NCI-H2171 treated with DMSO at 0.1 percent for 48 hours (cell line): Measurements from ENCODE around the gene CYP46A1.
"Not testable (repeated sequence)": the region's sequence is repeated elsewhere in the genome, so short reads cannot be mapped to it uniquely, and the experiment has no call there.

Source experiments
- DNase-seq: peaks from one replicate; lab custom pipeline; 2025; lab: John Stamatoyannopoulos, UW

CYP46A1 gene

DNA sequence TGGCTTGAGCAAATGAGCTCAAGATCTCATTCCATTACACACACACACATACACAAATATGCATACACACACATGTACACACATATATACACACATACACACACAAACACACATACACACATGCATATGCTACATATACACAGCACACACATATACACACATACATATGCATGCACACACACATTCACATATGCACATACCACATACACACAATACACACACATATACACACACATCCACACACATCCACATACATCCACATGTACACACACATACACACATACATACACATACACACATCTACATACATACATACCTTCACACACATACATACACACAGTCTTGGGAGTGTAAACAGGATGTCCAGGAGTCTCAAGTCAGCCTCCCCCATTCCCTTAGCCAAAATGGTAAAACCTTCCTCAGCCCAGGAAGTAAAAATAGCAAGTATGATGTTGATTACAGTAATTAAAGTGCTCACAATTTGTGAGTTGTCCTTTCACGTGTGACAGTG is 26.4 kb upstream of the CYP46A1 start:
- no peak for DNase-seq

GRCh38 chr14:99658218-99658845 is 25.8 kb upstream of the CYP46A1 start:
- no peak for DNase-seq

DNA sequence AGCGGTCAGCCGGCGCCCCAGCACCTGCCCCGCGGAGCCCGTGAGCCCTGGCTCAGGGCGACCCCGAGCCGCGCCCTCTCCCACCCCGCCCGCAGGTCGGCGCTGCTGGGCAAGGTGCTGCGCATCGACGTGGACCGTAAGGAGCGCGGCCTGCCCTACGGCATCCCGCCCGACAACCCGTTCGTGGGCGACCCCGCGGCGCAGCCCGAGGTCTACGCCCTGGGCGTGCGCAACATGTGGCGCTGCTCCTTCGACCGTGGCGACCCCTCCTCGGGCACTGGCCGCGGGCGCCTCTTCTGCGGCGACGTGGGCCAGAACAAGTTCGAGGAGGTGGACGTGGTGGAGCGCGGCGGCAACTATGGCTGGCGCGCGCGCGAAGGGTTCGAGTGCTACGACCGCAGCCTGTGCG is 24.8 kb upstream of the CYP46A1 start:
- DNase-seq, result no peak

GRCh38 chr14:99660006-99660566 is 24.0 kb upstream of the CYP46A1 start:
- peak; percentile 53 for DNase-seq

DNA sequence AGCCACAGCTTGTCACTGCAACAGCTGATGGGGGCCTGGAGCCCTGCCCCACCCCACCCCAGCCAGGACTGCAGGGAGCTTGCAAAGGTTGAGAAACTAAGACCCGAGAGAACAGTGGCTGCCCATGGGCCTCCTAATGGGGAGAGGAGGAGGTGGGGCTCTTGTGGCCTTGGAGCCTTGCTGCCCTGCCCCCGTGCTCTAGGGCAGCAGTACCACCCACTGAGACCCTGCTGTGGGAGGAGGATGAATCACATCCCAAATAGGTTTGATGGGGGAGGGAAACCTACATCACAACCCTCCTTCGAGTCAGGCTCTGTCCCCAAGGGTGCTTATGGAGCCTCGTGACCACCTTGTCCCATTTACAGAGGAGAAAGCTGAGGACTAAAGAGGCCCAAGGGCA is 23.3 kb upstream of the CYP46A1 start:
- DNase-seq, result no peak

GRCh38 chr14:99661206-99661605 is 22.9 kb upstream of the CYP46A1 start:
- not testable (repeated sequence) for DNase-seq

DNA sequence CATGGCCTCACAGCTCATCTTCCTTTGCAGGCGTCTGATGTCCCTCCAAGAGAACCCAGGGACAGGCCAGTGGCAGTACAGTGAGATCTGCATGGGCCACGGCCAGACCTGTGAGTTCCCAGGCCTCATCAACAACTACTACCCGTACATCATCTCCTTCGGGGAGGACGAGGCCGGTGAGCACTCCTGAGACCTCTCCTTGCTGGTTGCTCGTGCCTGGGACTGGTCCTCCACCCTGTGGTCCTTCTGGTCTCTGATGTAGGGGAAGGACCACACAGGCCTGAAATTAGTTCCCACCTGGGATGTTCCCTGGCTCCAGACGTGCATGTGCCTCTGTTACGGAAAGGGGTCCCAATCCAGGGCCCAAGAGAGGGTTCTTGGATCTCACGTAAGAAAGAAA is 21.3 kb upstream of the CYP46A1 start:
- no peak for DNase-seq

DNA sequence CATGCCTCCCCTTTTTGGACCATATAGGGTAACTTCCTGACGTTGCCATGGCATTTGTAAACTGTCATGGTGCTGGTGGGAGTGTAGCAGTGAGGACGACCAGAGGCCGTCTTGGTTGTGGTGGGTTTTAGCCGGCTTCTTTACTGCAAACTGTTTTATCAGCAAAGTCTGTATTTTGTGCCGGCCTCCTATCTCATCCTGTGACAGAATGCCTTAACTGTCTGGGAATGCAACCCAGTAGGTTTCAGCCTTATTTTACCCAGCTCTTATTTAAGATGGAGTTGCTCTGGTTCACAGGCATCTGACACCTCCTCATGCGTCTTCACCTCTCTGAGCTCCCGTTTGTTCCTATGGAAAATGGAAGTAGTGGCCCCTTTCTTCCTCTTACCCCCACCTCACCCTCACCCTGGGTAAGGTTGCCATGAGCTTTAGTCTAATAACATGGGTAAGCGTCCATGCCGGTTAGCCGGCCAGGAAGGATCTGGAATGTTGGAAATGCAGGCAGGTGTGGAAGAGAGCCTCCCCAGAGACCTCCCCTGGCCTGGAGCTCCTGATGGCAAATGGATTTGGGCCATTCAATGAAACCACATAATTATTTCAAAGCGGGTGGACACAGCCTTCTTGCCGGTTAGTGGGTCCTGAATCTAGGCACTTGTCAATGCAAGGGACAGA is 20.6 kb upstream of the CYP46A1 start:
- DNase-seq, result no peak

DNA sequence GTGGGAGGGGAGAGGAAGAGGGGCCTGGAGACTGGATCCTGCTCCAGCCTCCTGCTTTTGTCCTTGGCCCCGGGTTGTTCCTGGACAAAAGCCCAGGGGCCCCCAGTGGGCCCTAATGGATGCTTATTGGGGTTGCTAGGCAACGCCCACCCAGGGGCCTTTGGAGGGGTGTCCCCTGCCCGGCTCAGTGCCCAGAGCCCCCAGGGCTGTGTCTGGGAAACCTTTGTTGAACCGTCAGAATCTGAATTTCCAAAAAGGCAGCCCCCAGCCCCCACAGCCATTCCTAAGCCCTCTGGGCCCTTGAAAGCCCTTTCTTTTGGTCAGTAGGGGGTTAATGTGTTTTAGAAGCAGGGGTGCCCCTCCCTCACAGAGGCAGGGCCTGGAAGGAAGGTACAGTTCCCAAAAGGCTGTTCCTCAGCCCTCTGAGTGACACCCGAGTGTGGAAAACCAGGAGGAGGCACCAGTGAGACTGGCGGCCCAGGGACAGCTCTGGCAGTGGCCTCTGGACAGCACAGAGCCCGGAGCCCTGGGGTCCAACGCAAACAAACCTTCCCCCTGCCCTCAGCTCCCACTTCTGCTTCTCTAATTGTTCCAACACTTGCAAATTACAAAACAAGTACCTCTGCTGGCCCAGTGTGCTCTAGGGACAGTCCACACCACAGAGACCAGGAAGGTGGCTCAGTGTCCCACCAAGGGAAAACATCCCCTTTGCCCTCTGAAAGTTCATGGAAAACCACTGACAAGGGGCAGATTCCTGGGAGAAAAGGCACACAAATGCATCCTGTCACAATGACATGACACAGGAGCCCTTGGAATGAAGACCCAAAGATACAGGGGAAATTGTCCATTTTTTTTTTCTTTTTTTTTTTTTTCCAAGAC is 19.8 kb upstream of the CYP46A1 start:
- no peak for DNase-seq

GRCh38 chr14:99664937-99665273 is 19.2 kb upstream of the CYP46A1 start:
- DNase-seq, result no peak

DNA sequence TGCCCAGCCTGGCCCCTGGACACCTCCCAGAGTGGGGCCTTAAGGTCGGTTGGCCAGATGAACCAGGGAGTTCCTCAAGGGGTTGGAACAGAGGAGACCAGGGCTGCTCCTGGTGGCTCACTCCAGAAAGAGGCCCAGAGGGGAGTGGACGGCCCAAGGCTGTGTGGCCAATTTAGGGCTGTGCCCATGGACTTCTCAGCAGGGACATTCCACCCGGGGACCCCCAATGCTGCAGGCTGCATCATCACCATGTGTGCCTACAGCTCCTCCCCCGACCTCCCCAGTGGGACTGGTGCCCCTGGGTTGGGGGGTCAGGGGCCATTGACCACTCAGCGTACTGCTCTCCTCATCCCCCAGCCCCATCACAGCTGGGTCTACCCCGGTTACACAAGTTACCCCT is 17.6 kb upstream of the CYP46A1 start:
- no peak for DNase-seq

DNA sequence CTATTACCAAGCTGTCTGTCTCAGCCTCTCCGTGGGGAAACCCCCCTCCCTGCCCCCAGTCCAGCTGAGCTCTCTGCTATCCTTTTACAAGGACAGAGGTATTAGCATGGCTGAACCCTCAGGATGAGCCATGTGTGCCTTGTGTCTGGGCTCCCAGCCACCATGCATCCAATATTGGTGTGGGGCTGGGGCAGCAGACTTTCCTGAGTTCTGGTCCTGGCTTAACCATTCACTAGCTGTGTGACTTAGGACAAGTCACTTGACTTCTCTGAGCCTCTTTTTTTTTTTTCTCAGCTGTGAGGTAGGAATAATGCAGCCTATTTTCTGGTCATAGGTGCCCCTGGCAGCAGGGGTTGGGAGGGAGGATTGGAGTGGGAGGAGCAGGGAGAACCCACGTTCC is 17.1 kb upstream of the CYP46A1 start:
- no peak for DNase-seq

- no peak for DNase-seq
Observed at GRCh38 chr14:99667821-99668220, 16.3 kb upstream of the CYP46A1 start.

GRCh38 chr14:99668307-99669295 is 15.5 kb upstream of the CYP46A1 start:
- no peak for DNase-seq

DNA sequence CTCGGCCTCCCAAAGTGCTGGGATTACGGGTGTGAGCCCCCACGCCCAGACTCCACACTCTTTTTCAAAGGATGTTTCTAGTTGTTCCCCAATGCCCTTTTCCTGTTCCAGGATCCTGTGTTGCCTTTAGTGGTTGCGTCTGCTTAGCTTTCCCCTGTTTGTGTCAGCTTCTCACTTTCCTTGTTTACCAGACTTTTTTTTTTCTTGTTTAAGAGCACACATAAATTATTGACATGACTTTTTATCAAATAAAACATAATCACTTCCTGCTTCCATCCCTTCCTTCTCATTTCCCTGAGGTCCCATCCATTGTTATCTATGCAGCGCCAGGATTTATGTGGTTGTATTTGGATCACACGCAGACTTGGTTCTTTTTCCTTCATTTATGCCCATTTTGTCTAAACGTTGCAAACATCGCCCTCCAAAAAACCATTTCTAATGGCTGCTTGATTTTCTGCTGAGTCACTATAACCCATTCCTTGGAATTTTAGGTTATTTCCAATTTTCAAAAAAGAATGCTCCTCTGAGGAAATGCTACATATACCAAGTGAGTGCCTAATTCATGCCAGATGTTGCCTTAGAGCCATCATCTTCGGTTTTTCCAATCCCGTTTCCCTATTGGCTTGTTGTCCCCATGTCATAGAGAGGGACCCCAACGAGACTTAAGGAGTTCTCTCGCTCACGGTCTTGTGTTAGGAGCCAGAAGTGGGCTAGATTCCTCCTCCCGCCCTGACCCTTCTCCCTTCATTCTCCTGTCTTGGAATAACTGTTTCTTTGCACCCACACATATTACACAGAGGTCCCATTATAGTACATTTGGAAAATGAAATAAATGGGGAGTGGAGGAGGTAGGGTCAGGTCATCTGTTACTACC is 13.5 kb upstream of the CYP46A1 start:
- no peak for DNase-seq

GRCh38 chr14:99671235-99672224 is 12.6 kb upstream of the CYP46A1 start:
- DNase-seq, result no peak

- no peak for DNase-seq
Observed at GRCh38 chr14:99672506-99673304, 11.4 kb upstream of the CYP46A1 start.
